K562 (cell line): ENCODE results near the gene GAMT. TPM values are rescaled to one million over a fixed set of nuclear protein-coding genes. Genes with fewer than 3 reads are reported as not detected.
A peak's percentile ranks its signal among the peaks of the same experiment; 100 is the strongest.

Source experiments
- ATF2 ChIP-seq: sonication (generic); formaldehyde crosslinking; IDR thresholded peaks from 2 replicates; pipeline ENCODE4 v1.8.1; 2022; ENCODE audit warnings: missing genetic modification reagents
- CREB3 ChIP-seq: fragments of 450-650 bp; conservative IDR thresholded peaks from 2 replicates; pipeline ENCODE4 v1.6.1; 2016; ENCODE audit warnings: missing genetic modification characterization, low read depth, mild to moderate bottlenecking, missing compliant biosample characterization, moderate library complexity
- CREBBP ChIP-seq: IDR thresholded peaks from one replicate; pipeline ENCODE4 v1.6.1; 2012; ENCODE audit warnings: low read depth, mild to moderate bottlenecking, control low read depth, inconsistent platforms, low read length
- E2F8 ChIP-seq: fragments of 450-650 bp; IDR thresholded peaks from 2 replicates; pipeline ENCODE4 v1.7.1; 2018; ENCODE audit warnings: mild to moderate bottlenecking, low read depth; ENCODE audit not compliant: partially characterized antibody
- ESRRA ChIP-seq: fragments of 450-650 bp; IDR thresholded peaks from 2 replicates; pipeline ENCODE4 v1.6.1; 2014; ENCODE audit warnings: low read depth, mild to moderate bottlenecking, moderate library complexity, borderline replicate concordance
- NCOA4 ChIP-seq: fragments of 450-650 bp; IDR thresholded peaks from 2 replicates; pipeline ENCODE4 v1.6.1; 2018; ENCODE audit warnings: mild to moderate bottlenecking; ENCODE audit not compliant: partially characterized antibody
- POLR3A ChIP-seq: IDR thresholded peaks from 2 replicates; pipeline ENCODE4 v1.6.1; 2011; ENCODE audit warnings: borderline replicate concordance, mild to moderate bottlenecking, moderate library complexity; ENCODE audit not compliant: insufficient read length, insufficient read depth; ENCODE audit errors: extremely low read depth
- RB1 ChIP-seq: fragments of 450-650 bp; IDR thresholded peaks from 2 replicates; pipeline ENCODE4 v1.6.1; 2017; ENCODE audit warnings: low read depth, mild to moderate bottlenecking
- SMAD2 ChIP-seq: fragments of 150-350 bp; IDR thresholded peaks from 2 replicates; pipeline ENCODE4 v1.6.1; 2014; ENCODE audit warnings: low read depth, mild to moderate bottlenecking, low read length
- SMARCC2 ChIP-seq: fragments of 450-650 bp; IDR thresholded peaks from 2 replicates; pipeline ENCODE4 v1.6.1; 2017; ENCODE audit warnings: antibody characterized with exemption, moderate library complexity, mild to moderate bottlenecking, low read depth
- STAT5A ChIP-seq: IDR thresholded peaks from 2 replicates; pipeline ENCODE4 v1.6.1; 2012; ENCODE audit warnings: low read length, inconsistent platforms, borderline replicate concordance
- ZEB2 ChIP-seq: fragments of 450-650 bp; IDR thresholded peaks from 2 replicates; pipeline ENCODE4 v1.6.1; 2016
- ZKSCAN1 ChIP-seq: fragments of 150-350 bp; IDR thresholded peaks from 2 replicates; pipeline ENCODE4 v1.6.1; 2016; ENCODE audit warnings: low read depth, low read length
- ZNF280B ChIP-seq: fragments of 250-450 bp; sonication (Bioruptor Pico); IDR thresholded peaks from 2 replicates; pipeline ENCODE4 v1.5.1; 2021; ENCODE audit warnings: mild to moderate bottlenecking
- ZNF316 ChIP-seq: fragments of 450-650 bp; IDR thresholded peaks from 2 replicates; pipeline ENCODE4 v1.6.1; 2016
- ZNF695 ChIP-seq: fragments of 450-650 bp; formaldehyde crosslinking; IDR thresholded peaks from 2 replicates; pipeline ENCODE4 v1.4.0; 2020; ENCODE audit warnings: mild to moderate bottlenecking, moderate library complexity
- ZSCAN29 ChIP-seq: fragments of 450-650 bp; IDR thresholded peaks from 2 replicates; pipeline ENCODE4 v1.6.1; 2017
- polyA plus RNA-seq, 8 experiments: library from polyadenylated mRNA; depleted of rRNA in 4 of 8; stranded (reverse) in 5 of 8; unstranded in 3 of 8; fragments of >200 nt; fragmentation: Nextera tagmentation in 2 of 8; fragmentation: Illumina TruSeq in 1 of 8; extraction: Ambion mirVana in 2 of 8; extraction: Trizol in 1 of 8; gene quantifications; 2 replicates each; pipeline versions ENCODE4 v1.2.1 to v1.2.3, GENCODE V29; 2011 to 2014; ENCODE audit warnings: inconsistent platforms in 1 of 8, missing spikeins in 1 of 8
- total RNA-seq, 7 experiments: library from RNA; depleted of rRNA in 6 of 7; stranded (reverse); fragments of >200 nt in 6 of 7; fragmentation: Illumina TruSeq in 2 of 7; extraction: Trizol in 2 of 7; gene quantifications; 2 replicates each; pipeline versions ENCODE4 v1.2.1 to v1.2.3, GENCODE V29; 2011 to 2021; ENCODE audit warnings: low replicate concordance in 1 of 7

The GAMT gene
- total and polyA plus RNA-seq, 9 of the 15 experiments (the other 6 are each of a cell fraction or from before 2014, with no cell fraction given): 1.3 to 35.3 (median 27.2) TPM

GRCh38 chr19:1438035-1438932 is 36.9 kb upstream of the GAMT start, which contains the start of gene RPS15 (continued):
- TF ChIP-seq STAT5A (no peak; the same call in 1 of the 2 replicates), SMARCC2 (no peak), CREB3 (tag) (no peak), RB1 (peak; percentile 91), ZNF316 (peak; percentile 94), ATF2 (CRISPR knock-in tag) (no peak), E2F8 (peak; percentile 84), POLR3A (no peak), CREBBP (no peak), ESRRA (peak; percentile 73; the same call in 1 of the 2 replicates), ZEB2 (no peak), ZNF695 (CRISPR knock-in tag) (no peak), ZKSCAN1 (peak; percentile 65), ZSCAN29 (no peak), NCOA4 (no peak), SMAD2 (no peak), ZNF280B (no peak)
